Right ventricle myocardium inferior (tissue), 1 donor: ENCODE results near the gene PHC3. TPM values are rescaled to one million over a fixed set of nuclear protein-coding genes. Genes with fewer than 3 reads are reported as not detected.
A peak's percentile ranks its signal among the peaks of the same experiment; 100 is the strongest.
"Not testable (repeated sequence)": the region's sequence is repeated elsewhere in the genome, so short reads cannot be mapped to it uniquely, and the experiment has no call there.

Source experiments
- ATAC-seq: fragments of 200-7000 bp; cut with Tn5 transposase; one replicate; pipeline ENCODE4 v1.9.1; 2020; ENCODE audit warnings: mild to moderate bottlenecking, moderate library complexity
- DNase-seq: peaks from one replicate; pipeline ENCODE4 v3.0.0; 2021; ENCODE audit errors: missing footprints
- intact Hi-C: fragments of 100-400 bp; cut with DNase I; formaldehyde crosslinking; loops from one replicate; pipeline ENCODE4 v1.11.0; 2022
- long read RNA-seq: library from polyadenylated mRNA; unstranded; transcript quantifications from one replicate; pipeline ENCODE4 v2.0.0, GENCODE V29; 2021
- total RNA-seq: library from RNA; stranded (reverse); fragmentation: NEBNext Ultra II Directional; extraction: Animal tissue kit (Norgen Biotek cat#: 25700); gene quantifications from one replicate; pipeline ENCODE4 v1.2.1, GENCODE V29; 2021
- donor health status: DM: no; HTN: yes; CAD: no; lungs with severe emphysema.

Gene PHC3, protein sequence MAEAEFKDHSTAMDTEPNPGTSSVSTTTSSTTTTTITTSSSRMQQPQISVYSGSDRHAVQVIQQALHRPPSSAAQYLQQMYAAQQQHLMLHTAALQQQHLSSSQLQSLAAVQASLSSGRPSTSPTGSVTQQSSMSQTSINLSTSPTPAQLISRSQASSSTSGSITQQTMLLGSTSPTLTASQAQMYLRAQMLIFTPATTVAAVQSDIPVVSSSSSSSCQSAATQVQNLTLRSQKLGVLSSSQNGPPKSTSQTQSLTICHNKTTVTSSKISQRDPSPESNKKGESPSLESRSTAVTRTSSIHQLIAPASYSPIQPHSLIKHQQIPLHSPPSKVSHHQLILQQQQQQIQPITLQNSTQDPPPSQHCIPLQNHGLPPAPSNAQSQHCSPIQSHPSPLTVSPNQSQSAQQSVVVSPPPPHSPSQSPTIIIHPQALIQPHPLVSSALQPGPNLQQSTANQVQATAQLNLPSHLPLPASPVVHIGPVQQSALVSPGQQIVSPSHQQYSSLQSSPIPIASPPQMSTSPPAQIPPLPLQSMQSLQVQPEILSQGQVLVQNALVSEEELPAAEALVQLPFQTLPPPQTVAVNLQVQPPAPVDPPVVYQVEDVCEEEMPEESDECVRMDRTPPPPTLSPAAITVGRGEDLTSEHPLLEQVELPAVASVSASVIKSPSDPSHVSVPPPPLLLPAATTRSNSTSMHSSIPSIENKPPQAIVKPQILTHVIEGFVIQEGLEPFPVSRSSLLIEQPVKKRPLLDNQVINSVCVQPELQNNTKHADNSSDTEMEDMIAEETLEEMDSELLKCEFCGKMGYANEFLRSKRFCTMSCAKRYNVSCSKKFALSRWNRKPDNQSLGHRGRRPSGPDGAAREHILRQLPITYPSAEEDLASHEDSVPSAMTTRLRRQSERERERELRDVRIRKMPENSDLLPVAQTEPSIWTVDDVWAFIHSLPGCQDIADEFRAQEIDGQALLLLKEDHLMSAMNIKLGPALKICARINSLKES
- 46.8 TPM for total RNA-seq
- long read RNA-seq = 0 reads

DNA sequence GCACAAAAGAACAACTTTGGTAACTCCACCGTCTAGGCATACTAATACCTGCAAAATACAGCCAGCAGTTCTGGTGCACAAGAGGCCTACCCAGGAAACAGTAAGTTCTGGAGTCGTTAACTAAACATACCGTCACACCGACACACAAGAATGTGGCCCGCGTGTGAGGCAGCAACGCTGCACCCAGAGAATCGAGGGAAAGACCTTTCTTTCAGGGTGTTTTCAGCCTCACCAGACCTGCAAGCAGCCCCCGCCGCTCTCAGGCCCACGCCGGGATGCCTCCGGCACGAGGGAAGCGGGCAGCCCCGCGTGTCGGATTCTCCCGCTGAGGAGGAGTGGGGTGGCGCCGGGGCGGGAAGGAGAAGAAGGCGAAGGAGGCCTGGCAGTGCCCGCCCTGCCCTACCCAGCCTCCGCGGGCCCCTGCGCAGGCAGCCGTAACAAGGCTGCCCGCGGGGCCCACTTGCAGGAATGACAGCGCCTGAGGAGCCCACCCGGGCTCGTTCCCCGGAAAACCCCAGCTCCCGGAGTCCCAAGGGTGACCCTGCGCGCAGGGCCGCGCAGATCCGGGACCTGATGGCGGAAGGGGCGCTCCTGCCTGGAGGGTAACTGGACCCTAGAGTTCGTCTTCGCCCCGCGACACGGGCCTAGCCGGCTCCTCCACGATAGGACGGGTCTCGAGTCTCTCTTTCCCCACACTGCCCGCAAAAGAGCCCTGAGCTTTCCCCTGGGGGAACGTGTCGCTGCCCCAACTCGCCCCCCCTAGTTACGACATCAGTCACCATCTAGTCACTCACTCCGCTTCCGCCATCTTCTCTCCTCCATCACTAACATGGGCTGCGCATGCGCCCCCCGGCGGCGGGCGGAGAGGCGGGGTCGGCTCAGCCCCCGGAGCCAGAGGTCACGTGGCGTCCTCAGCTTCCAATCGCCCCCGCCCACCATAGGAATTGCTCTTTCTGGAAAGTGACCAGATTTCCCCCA is at the start of gene PHC3:
PHC3 (minus strand) TSS at position 826 of the 978 bp plus-strand sequence; CDS start at position 808, 18 bp downstream.
- DNase-seq = peak; percentile 95
- intact Hi-C loops = loop anchor here (1.0 to 10.0 kb wide), 4 partner anchors 41 to 214 kb away; partner anchors contain the start of genes PRKCI, SEC62 and SKIL
- peak; percentile 95 for ATAC-seq

DNA sequence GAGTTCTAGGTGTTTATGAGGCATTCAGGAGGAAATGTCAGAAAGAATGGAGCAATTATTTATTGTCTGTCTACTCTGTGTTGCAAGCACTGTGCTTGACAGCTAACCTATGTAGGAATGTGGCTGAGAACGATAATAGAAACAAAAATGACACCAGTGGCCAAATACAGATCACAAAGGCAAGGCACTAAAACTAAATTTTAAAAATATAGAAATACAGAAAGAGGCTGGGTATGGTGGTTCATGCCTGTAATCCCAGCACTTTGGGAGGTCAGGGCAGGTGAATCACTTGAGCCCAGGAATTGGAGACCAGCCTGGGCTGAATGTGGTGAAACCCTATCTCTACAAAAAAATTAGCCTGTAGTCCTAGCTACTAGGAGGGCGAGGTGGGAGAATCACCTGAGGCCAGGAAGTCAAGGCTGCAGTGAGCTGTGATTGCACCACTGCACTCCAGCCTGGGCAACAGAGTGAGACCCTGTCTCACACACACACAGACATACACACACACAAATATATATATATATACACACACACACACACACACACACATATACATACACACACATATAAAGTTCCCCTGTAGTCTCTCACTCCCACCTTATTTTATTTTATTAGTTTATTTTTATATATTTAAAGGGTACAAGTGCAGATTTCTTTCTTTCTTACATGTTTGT is 46.7 kb upstream of the PHC3 start:
- no peak for DNase-seq
- ATAC-seq = peak; percentile 28
- intact Hi-C loops = no loop called here

DNA sequence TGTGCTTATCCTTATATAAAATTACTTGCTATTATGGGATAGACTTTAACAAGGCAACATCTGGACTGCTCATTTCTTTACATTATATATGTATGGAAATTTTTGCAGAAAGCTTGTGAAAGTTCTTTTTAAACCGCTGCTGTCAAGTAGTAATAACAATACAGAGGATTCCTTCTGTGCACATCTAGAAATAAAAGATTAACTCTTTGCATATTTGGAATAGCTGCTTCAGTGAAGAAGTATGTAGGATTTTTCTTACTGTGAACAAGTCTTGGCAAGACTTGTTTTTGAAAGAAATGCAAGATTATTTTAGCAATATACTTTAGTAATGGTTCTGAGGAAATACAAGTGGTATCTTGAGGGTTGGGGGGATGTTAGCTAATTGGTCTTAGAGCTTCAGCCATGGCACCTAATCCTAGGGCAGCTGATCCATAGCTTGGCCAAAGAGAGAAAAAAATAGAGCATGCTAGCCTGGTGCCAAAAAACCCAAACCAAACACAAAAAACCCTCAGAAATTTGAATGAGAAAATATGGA is 45.0 kb upstream of the PHC3 start:
- no peak for ATAC-seq
- intact Hi-C loops = no loop called here
- DNase-seq = no peak

DNA sequence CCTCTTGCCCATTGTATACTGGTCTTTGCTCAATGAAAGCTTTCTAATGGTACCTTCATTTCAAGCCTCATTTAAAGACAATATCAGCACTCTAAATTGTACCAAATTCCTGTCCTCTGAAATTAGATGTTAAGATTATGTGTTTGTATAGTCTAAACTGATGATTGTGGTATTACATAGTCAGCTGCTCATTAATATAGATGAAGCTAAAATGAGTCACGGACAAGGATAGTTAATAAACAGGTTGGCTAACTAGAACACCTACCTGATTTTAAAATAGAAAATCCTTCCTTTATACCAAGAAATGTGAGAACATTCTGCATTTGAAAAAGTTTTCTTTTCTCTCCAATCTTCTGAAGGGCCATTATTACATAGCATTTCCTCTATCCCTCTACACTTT is 43.6 kb upstream of the PHC3 start:
- intact Hi-C loops = no loop called here
- ATAC-seq (no peak), DNase-seq (no peak)

DNA sequence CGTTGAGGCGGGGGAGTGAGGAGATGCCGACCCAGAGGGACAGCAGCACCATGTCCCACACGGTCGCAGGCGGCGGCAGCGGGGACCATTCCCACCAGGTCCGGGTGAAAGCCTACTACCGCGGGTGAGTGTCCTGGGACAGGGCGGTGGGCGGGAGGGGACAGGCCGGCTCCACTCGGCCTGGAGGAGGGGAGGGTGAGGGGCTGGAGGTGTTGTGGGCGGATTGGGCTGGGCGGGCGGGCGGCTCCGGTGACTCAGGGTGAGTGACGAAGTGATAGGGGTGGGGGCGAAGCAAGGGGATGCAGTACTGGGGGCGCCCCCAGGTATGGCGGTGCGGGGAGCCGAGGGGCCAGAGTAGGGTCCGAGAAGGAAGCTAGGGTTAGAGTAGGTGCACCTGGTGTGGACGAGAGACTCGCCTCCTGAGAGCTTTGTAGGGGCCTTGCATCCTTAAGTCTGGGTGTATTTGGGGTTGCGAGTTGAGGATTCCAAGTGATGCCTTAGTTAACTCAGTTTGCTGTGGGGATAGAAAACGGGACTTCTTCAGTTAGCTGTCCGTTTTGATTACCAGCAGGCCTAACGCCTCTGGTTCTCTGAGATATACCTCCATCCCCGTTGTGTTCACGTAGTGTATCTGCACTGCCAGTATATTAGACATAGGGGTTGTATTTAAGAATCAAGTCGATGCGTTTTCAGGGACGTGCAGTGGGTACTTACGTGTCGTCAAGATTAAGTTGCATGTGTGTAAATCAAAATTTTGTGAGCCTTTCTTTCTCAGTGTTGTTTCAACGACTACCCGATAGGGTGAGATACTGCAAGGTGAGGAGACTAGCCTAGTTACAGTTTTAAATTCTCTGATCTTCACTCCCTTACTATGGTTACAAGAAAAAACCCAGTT is 41.4 kb upstream of the PHC3 start:
- ATAC-seq = peak; percentile 18
- intact Hi-C loops = loop anchor here (1.0 kb wide), 1 partner anchor 42 kb away; the partner anchor contains the start of gene PHC3
- DNase-seq = peak; percentile 73

DNA sequence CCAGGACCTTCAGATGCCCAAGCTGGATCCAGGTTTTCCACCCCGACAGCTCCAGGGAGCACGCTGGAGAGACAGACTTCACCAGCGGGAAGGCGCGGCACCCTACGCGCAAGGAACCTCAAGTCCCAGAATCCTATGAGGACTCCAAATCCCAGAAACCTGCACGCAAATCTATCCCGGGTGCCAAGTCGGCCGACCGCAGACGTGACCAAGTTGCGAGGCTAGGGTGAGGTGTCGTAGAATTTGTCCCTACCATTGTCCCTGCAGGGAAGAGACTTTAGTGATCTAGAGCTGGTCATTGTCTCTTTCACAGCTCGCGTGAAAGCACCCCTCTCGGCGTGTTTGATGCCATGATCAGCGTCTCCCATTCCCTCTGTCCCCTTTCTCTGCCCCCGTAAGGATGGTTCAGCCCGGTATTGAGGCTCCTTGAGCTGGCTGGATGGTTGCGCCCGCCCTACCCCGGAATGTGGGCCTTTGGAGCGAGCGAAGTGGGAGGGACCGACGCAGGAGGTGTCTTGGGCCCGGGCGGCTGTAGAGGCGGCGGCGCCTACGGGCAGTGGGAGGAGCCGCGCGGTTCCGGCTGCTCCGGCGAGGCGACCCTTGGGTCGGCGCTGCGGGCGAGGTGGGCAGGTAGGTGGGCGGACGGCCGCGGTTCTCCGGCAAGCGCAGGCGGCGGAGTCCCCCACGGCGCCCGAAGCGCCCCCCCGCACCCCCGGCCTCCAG is 40.6 kb upstream of the PHC3 start, which contains the start of gene PRKCI:
PRKCI (plus strand) TSS at position 501 of the 723 bp plus-strand sequence. CDS start 246 bp downstream, outside the sequence.
- ATAC-seq = peak; percentile 99
- DNase-seq = peak; percentile 98
- intact Hi-C loops = loop anchor here (1.0 kb wide), 1 partner anchor 41 kb away; the partner anchor contains the start of gene PHC3

DNA sequence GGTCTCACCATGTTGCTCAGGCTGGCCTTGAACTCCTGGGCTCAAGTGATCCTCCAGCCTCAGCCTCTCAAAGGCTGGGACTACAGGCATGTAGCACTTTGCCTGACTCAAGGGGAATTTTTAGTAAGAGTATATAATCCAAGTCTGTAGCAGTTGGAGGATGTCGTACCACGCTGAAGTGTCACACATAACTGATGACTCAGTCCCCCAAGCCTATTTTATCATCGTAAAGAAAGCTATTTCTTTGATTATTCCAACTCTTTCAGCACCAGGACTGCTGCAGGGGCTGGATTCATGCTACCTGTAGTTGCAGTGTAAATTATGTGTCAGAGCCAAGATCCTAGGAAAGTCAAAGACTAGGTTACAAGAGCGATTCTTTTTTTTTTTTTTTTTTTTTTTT is 39.3 kb upstream of the PHC3 start:
- intact Hi-C loops = no loop called here
- DNase-seq (no peak), ATAC-seq (no peak)

DNA sequence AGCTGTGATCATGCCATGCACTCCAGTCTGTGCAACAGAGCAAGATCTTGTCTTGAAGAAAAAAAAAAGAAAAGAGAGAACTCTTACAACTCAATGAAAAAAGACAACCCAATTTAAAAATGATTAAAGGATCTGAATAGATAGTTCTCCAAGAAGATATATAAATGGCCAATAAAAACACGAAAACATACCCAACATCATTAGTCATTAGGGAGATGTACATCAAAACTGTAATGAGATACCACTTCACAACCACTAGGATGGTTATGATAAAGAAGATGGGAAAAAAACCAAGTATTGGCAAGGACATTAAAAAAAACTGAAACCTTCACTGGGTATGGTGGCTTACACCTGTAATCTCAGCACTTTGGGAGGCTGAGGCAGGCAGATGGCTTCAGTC is 38.3 kb upstream of the PHC3 start:
- ATAC-seq (no peak), DNase-seq (no peak)
- intact Hi-C loops = no loop called here

DNA sequence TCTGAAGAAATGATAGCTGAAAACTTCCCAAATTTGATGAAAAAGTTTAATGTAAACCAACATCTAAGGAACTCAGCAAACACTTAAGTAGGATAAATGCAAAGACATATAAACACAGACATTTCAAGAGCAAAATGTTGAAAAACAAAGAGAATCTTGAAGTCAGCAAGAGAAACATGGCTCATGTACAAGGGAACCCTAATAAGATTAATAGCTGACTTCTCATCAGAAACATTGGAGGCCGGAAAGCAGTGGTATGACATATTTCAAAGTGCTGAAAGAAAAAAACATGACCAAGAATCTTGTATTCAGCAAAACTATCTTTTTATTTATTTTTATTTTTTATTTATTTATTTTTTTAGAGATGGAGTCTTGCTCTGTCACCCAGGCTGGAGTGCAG is 30.1 kb upstream of the PHC3 start:
- no peak for ATAC-seq
- intact Hi-C loops = no loop called here

DNA sequence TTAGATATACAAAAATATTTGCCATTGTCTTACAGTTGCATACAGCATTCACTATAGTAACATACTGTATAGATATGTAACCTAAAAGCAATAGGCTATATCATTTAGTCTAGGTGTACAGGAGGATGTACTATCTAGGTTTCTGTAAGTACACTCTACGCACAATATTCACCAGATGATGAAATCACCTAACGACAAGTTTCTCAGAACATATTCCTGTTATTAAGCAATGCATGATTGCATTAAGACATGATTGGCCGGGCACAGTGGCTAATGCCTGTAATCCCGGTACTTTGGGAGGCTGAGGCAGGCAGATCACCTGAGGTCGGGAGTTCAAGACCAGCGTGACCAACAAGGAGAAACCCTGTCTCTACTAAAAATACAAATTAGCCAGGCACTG is 26.2 kb upstream of the PHC3 start:
- ATAC-seq (no peak), DNase-seq (no peak)
- intact Hi-C loops = no loop called here

More for the DNA sequence above, 30.1 kb upstream of the PHC3 start:
- DNase-seq = no peak

DNA sequence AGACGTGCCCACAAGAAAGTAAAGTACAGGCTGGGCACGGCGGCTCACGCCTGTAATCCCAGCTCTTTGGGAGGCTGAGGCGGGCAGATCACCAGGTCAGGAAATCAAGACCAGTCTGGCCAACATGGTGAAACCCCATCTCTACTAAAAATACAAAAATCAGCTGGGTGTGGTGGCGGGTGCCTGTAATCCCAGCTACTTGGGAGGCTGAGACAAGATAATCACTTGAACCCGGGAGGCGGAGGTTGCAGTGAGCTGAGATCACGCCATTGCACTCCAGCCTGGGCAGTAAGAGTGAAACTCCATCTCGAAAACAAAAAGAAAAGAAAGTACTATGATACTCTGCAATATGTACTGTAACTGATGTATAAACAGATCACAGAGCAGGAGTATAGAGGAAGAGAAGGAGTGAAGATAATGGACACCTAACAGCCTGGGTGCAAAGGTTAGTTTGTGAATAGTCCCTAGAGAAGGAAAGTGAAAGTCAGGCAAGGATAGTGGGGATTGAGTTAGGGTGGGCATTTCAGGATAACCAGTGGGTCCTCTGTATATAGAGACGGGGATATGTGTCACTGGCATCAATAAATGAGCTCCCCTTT is 24.7 kb upstream of the PHC3 start:
- DNase-seq, intact Hi-C loops, ATAC-seq: not testable (repeated sequence)

DNA sequence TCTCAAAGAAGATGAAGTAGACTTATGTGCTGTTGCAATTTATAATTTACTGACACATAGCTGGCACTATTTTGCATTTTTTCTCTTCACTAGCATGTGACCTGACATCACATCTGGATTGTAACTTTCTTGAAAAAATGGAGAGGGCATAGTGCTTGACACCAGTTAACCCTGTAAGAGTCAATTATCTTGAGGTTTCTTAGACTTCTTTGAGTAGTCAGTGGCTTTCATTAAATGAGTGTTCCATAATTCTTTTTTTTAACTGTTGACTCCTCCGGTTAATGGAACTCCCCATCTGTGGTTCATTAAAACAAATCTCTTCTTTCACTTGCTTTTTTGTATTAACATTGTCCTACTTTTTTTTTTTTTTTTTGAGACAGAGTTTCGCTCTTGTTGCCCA is 23.8 kb upstream of the PHC3 start:
- intact Hi-C loops = no loop called here
- no peak for ATAC-seq

DNA sequence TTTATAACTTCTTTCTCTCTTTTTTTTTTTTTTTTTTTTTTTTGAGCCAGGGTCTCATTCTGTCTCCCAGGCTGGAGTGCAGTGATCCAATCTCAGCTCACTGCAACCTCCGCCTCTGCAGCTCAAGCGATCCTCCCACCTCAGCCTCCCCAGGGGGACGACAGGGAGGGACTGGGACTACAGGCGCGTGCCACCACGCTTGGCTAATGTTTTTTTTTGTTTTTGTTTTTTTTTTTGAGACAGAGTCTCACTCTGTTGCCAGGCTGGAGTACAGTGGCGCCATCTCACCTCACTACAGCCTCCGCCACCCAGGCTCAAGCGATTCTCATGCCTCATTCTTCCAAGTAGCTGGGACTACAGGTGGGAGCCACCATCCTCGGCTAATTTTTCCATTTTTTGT is 23.0 kb upstream of the PHC3 start:
- DNase-seq (no peak), ATAC-seq (no peak)
- intact Hi-C loops = no loop called here

More for the DNA sequence above, 23.8 kb upstream of the PHC3 start:
- no peak for DNase-seq

DNA sequence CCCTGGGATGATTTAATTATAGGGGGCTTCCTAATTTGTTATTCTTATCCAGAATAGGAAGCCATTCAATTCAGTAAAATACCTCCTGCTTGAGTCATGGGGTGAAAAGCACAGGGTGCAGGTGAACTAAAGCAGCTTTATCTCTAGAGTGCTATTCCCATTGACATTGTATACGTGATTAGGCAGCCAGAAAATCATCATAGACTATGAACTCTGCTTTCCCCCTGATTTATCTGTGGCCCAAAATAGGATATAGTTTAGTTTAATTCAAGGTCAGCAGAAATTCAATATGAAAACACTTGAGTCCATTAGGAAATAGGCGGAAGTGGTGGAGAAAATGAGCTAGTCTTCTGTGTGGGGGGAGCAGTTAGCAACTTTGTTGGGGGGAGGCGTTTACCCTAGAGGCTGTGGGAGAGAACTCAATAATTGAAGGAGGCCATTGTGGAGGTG is 22.5 kb upstream of the PHC3 start:
- no peak for DNase-seq
- intact Hi-C loops = no loop called here
- no peak for ATAC-seq

DNA sequence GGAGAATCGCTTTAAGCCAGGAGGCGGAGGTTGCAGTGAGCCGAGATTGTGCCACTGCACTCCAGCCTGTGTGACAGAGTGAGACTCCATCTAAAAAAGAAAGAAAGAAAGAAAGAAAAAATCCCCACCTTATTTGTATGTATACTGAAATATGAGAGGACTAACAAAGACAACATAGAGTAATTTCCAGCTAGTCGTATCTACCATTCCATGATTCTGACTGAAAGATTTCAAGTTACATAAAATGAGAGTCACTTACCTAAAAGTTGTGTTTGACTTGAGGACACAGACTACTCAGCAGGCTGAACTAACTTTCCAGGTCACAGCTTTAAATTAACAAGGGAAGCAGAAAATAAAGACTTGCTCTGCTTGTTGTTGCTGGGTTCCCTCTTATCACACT is 21.9 kb upstream of the PHC3 start:
- ATAC-seq (no peak), DNase-seq (no peak)
- intact Hi-C loops = no loop called here
